Activated CD4-positive, alpha-beta T cell treated with anti-CD3 and anti-CD28 coated beads, Interleukin-2, amount 10 ng/mL, durations not matched to agents 24 days and 14 days (primary cell): ENCODE measurements around the gene RERE. TPM values are rescaled to one million over a fixed set of nuclear protein-coding genes. Genes with fewer than 3 reads are reported as not detected.

Experiments used
- DNase-seq: peaks from one replicate; pipeline ENCODE4 v3.0.0; 2022
- H3K27ac Mint-ChIP-seq: one replicate; pipeline ENCODE4 v1.8.0; 2022; ENCODE audit warnings: mild to moderate bottlenecking, mixed read lengths
- H3K27me3 Mint-ChIP-seq: one replicate; pipeline ENCODE4 v1.8.0; 2022; ENCODE audit warnings: mixed read lengths
- H3K36me3 Mint-ChIP-seq: one replicate; pipeline ENCODE4 v1.8.0; 2022; ENCODE audit warnings: low read depth, mild to moderate bottlenecking, mixed read lengths
- H3K4me1 Mint-ChIP-seq: one replicate; pipeline ENCODE4 v1.8.0; 2021; ENCODE audit warnings: mixed read lengths
- H3K4me3 Mint-ChIP-seq: one replicate; pipeline ENCODE4 v1.8.0; 2022; ENCODE audit warnings: mild to moderate bottlenecking, moderate library complexity, mixed read lengths
- H3K9me3 Mint-ChIP-seq: one replicate; pipeline ENCODE4 v1.8.0; 2021; ENCODE audit warnings: mixed read lengths
- intact Hi-C: fragments of 100-400 bp; cut with micrococcal nuclease; formaldehyde crosslinking; loops from one replicate; pipeline ENCODE4 v1.15.1; 2023
- total RNA-seq: library from RNA; stranded (reverse); gene quantifications from 2 replicates; pipeline ENCODE4 v1.2.3, GENCODE V29; 2022

RERE gene
- total RNA-seq, 1 donor from 2014 or later, result 85.6 TPM

DNA sequence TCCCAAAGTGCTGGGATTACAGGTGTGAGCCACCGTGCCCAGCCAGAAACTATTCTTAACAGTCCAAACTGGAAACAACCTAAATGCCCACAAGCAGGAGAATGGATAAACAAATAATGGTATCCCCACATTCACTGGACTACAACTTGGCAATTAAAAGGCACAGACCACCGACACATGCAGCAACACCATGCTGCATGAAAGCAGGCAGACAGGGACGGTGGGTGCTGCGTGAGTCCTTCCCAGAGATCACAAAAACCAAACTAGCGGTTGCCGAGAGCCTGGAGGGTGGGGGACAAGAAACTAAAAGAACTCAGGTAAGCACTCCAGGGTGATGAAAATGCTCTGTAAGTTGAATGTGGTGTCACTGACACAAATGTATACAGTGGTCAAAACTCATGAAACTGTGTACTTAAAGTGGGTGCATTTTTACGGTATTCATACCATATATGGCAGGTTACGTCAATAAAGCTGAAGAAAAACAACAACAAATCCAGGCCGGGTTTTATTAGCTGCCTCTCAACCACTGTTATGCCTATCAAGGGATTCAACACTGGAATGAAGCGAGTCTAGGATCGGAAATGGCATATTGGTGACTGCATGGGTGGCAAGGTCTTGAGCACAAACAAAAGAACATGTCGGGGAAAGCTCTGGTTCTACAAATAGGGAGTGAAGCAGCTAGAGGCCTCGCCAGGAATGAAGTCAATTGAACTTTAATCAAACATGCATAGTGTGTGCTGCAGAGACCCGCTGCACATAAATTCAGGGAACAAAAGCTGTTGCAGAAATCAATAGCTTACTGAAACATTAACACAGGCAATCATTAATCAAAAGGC, 447.2 kb downstream of the RERE start:
- DNase-seq, result no peak
- Mint-ChIP-seq H3K4me3 (no peak overlapping the region), H3K36me3 (peaks cover 16% of the 10 kb centered on the region), H3K27me3 (no peaks in the 10 kb centered on the region), H3K4me1 (peaks cover 19% of the 10 kb centered on the region), H3K9me3 (no peaks in the 10 kb centered on the region), H3K27ac (no peak overlapping the region)
- intact Hi-C loops, result no loop called here

DNA sequence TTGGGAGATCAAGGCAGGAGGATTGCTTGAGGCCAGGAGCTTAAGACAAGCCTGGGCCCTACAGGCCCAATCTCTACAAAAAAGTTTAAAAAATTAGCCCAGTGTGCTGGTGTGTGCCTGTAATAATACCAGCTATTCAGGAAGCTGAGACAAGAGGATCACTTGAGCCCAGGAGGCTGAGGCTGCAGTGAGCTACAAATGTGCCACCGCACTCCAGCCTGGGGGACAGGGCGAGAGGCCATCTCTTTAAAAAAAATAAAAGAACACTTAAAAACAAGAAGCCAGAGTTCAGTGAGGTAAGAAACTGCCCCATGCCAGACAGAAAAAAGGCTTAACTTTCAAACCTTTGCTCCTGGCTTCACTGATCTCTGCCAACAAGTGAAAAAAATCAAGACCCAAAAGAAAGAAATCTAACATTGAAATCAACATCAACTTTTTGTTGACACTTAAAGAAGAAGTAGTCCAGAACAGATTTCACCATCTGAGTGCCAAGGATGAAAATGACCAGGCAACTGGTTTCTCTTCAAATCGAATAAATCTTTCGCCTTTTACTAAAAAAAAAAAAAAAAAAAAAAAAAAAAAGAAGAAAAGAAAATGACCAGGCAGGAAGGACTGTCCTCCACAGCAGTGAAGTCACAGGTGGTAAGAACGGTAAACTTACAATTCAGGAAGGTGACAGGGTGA, 448.3 kb downstream of the RERE start:
- H3K27me3 Mint-ChIP-seq, result no peaks in the 10 kb centered on the region
- no peak for DNase-seq
- intact Hi-C loops, result no loop called here
- peaks cover 12% of the 10 kb centered on the region for H3K4me1 Mint-ChIP-seq
- H3K27ac Mint-ChIP-seq, result no peak overlapping the region
- H3K9me3 Mint-ChIP-seq, result no peaks in the 10 kb centered on the region
- H3K36me3 Mint-ChIP-seq, result peaks cover 15% of the 10 kb centered on the region
- H3K4me3 Mint-ChIP-seq, result no peak overlapping the region

DNA sequence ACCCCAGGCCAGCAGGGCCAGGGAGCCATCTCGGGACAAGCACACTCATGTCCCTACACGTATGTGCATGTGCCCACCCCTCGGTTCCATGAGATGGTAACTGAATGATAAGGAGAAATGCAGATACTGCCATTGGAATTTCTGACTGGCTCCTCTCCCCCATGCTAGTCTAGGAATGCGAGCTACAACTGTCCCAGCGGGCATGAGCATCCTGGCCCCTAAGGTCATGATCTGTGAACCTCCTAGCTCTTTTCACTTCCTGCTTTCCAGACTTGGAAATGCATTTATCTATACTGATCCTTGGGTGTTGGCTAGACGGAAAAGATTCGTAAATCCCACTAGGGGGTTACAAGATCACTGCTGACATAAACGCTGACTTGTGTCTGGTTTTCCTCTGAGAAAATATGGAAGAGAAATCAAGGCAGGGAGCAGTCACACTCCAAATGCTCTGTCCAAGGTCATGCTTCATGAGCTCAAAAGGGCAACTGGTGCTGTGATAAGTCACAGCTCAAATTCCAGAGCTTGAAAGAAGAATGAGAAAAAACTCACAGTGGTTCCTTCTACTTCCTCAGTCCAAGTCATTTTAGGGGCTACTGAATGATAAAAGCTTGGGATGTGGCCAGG, 449.8 kb downstream of the RERE start:
- intact Hi-C loops, result no loop called here
- peaks cover 10% of the 10 kb centered on the region for H3K4me1 Mint-ChIP-seq
- H3K36me3 Mint-ChIP-seq, result peaks cover 13% of the 10 kb centered on the region
- no peak overlapping the region for H3K4me3 Mint-ChIP-seq
- H3K27ac Mint-ChIP-seq, result peak overlapping the region; percentile 16
- H3K9me3 Mint-ChIP-seq, result no peaks in the 10 kb centered on the region
- H3K27me3 Mint-ChIP-seq, result no peaks in the 10 kb centered on the region
- no peak for DNase-seq

DNA sequence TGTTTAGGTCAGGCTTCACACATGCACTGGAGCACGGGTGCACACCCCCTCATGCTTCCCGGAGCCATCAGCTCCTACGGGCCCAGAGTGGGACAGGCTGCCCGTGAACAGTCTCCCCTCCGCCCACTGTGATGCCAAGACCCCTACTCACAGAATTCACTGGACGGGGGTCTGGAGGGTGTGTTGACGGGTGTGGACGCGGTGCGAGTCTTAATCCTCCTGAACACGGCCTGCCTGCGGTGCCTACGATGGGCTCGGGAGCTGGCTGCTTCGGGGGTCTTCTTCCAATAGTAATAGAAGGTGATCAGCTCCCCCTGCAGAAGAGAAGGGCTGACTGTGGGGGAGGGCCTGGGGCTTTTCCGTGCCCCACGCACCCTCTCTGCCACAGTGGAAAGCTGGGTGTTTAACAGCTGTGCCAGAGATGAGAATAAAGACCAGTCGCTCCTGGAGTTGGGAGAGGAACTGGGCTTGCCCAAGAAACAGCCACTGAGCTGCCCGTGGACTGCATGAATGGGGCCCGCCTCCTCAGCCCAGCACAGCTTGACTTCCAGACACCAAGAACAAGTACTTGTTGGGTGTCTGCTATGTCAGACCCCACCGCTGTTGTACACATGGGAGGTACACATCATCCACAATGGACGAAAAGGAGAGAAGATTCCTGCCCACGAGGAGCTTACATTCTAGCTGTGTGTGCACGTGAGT, 451.6 kb downstream of the RERE start:
- Mint-ChIP-seq H3K27ac (no peak overlapping the region), H3K4me1 (peaks cover 10% of the 10 kb centered on the region), H3K9me3 (no peaks in the 10 kb centered on the region), H3K27me3 (no peaks in the 10 kb centered on the region), H3K36me3 (peaks cover 22% of the 10 kb centered on the region), H3K4me3 (no peak overlapping the region)
- intact Hi-C loops, result no loop called here
- DNase-seq, result no peak

DNA sequence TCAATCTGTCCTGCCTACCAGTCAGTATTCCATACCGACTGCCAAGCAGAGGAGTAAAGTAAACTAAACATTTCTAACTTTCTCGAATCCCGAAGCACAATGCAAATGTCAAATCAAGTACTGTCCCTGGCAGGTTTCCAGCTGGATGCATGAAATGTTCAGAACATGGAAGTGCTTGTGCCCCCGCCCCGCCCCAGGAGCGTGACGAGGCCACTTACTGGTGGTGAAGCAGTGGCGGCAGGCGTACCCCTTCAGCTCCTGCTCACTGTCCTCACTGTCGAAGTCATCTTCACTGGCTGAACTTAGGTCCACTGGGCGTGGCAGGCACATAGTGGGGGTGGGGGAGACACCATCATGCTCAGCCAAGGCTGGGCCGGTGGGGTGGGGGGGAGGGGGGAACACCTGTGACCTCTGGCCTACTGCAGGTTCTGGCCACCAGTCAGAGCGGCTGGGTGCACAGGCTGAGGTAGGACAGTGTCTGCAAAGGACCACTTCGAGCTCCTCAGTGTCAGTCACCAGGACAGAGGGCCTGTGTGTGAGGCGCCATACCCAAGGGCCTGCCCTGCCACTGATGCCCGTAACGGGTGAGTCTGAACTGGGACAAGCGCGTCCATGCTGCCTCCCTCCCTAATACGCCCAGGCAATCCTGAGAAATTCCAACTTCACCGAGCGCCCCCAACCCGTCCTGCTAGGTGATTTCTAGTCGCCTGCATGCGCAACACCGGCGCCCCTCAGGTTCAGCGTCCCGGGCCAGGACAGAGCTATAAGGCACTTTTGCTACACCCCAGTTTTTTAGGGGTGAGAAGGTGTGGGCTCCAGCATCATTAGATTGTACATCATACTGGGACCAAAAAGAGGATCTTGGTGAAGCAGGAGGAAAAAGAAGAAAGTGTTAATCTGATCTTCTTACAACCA, 452.7 kb downstream of the RERE start:
- H3K36me3 Mint-ChIP-seq, result peaks cover 19% of the 10 kb centered on the region
- H3K27ac Mint-ChIP-seq, result no peak overlapping the region

DNA sequence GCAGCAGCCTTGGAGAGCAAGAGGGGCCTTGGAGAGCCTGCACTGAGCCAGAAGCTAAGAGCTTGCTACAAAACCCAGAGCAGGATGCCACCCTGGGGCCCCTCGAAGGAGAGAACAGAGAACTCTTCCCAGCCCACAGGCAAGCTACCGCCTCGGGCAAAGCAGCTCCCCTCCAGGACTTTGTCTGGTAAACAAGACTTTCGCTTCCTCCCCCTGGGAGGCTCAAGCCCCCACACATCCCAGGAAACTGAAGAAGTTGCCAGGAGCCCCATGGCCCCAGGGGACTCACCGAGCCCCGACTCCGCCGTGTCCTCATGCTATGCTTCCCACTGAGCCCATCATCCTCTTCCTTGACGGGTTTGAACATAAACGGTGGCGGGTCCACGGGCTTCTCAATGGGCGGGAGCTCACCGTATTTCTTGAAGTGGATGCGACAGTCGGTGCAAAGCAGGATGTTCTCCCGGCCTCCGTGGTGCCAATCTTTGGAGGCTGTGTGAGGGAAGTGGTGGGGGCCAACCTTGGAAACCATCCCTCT, 453.6 kb downstream of the RERE start:
- Mint-ChIP-seq H3K9me3 (no peaks in the 10 kb centered on the region), H3K4me3 (no peak overlapping the region), H3K36me3 (peaks cover 20% of the 10 kb centered on the region), H3K27ac (no peak overlapping the region), H3K27me3 (no peaks in the 10 kb centered on the region), H3K4me1 (peaks cover 4% of the 10 kb centered on the region)
- intact Hi-C loops, result no loop called here
- no peak for DNase-seq

More for the DNA sequence above, 452.7 kb downstream of the RERE start:
- no peaks in the 10 kb centered on the region for H3K27me3 Mint-ChIP-seq
- peaks cover 4% of the 10 kb centered on the region for H3K4me1 Mint-ChIP-seq
- DNase-seq, result no peak
- intact Hi-C loops, result no loop called here
- no peak overlapping the region for H3K4me3 Mint-ChIP-seq
- H3K9me3 Mint-ChIP-seq, result no peaks in the 10 kb centered on the region

DNA sequence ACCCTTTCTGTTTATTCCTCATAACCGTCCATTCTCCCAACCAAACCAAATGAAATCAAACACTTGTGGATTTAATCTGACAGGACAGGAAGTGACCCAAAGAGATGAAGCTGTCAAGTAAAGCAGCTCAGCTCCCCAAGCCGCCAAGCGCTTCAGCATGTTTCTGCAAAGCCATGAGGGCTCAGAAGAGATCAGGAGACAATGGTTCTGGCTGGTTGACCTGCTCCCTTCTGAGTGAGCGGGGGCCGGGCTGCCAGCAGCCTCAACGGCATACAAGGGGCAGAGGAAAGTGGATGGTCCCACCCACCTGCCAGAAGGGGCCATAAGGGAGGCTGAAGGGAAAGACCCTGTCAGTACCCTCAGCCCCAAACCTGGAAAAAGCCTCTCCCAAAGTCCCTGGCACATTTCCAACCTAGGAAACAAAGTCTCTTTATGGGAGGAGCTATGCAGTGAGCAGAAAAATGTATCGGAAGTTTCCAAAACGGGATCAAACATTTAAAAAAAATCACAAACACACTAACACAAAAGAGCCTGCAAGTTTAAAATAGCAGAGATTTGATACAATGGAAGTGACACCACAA, 454.2 kb downstream of the RERE start:
- intact Hi-C loops, result no loop called here

DNA sequence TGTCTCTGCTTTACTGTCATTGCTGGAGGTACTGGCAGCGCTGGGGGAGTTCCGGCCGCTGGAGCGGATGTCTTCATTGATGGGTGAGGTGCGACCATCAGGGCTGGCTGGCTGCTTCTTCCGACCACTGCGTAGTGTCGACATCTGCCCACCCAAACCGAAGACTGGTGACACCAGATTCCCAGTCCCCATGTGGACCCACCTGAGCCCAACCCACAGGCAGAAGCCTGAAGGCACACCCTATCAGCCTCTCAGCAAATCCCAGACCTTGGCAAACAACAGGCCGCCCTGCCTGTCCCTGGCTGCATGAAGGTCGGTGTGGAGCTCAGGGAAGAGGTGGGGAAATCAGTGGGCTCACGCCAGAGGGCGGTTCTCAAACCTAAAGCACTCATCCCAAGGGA, 454.7 kb downstream of the RERE start:
- H3K4me1 Mint-ChIP-seq, result peaks cover 4% of the 10 kb centered on the region
- no peaks in the 10 kb centered on the region for H3K9me3 Mint-ChIP-seq
- no peak overlapping the region for H3K4me3 Mint-ChIP-seq
- no peaks in the 10 kb centered on the region for H3K27me3 Mint-ChIP-seq
- no peak for DNase-seq
- intact Hi-C loops, result no loop called here
- peaks cover 28% of the 10 kb centered on the region for H3K36me3 Mint-ChIP-seq
- no peak overlapping the region for H3K27ac Mint-ChIP-seq

More for the DNA sequence above, 454.2 kb downstream of the RERE start:
- Mint-ChIP-seq H3K4me3 (no peak overlapping the region), H3K4me1 (peaks cover 4% of the 10 kb centered on the region), H3K27ac (no peak overlapping the region), H3K9me3 (no peaks in the 10 kb centered on the region), H3K27me3 (no peaks in the 10 kb centered on the region), H3K36me3 (peaks cover 24% of the 10 kb centered on the region)
- DNase-seq, result no peak

DNA sequence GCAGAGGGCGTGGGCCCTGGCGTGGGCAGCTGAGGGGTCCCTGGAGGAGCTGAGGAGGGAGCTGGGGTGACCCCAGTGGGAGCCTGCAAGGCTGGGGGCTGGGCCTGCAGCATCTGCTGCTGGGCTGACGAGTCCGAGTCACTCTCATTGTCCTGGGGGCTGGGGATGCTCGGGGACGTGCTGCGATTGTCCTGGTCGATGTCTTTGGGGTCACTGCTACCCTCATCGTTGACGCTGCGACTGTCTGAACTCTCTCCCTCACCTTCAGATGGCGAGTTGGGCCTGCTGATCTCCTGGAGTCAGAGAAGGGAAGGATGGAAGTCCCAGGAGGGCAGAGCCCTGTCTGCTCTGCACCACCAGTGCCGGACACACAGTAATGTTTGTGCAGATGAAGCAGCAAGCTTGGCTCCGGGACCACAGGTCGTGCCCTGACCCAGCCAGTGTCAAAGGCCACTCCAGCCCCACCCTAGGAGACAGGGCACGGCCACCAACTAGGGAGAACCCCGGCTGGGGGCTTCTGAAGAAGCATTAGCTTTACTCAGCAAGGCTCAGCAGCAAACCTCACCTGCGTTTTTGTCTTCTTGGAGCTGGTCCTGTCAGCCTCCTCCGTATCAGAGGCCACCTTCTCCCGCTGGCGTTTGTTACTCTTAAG, 456.1 kb downstream of the RERE start:
- H3K27ac Mint-ChIP-seq, result no peak overlapping the region
- intact Hi-C loops, result no loop called here
- H3K36me3 Mint-ChIP-seq, result peaks cover 30% of the 10 kb centered on the region
- H3K4me3 Mint-ChIP-seq, result no peak overlapping the region
- DNase-seq, result no peak
- H3K27me3 Mint-ChIP-seq, result no peaks in the 10 kb centered on the region
- no peaks in the 10 kb centered on the region for H3K4me1 Mint-ChIP-seq
- no peaks in the 10 kb centered on the region for H3K9me3 Mint-ChIP-seq

DNA sequence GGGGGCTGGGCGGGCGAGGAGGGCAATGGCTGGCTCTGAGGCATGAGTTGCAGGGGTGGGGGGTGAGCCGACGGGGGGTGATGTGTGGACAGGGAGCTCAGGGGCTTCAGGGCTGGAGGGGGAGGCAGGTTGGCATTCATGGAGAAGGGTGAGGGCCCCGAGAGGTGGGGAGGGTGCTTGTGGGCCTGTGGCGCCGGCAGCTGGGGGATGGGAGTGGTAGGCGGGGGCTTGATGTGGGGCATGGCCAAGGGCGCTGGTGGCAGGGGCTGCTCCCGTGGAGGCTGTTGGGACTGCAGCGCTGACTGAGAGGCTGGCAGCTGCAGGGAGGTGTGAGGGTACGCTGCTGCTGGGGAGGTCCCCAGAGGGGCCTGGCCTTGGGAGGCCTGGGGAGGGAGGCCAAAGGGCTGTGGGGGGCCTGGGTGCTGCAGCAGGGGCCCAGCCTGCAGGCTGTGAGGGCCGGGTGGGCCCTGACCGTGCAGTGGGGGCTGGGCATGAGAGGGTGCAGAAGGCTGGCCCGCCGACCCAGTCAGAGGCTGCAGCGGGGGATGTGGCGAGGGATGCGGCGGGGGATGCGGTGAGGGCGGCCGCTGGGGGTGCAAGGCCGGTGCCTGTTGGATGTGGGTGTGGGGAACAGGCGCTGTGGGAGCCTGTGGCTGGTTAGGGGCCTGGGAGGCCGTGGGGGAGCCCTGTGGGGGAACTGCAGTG, 456.8 kb downstream of the RERE start:
- H3K9me3 Mint-ChIP-seq, result no peaks in the 10 kb centered on the region
- no peak for DNase-seq
- intact Hi-C loops, result no loop called here
- no peaks in the 10 kb centered on the region for H3K4me1 Mint-ChIP-seq
- peaks cover 36% of the 10 kb centered on the region for H3K36me3 Mint-ChIP-seq
- H3K27me3 Mint-ChIP-seq, result no peaks in the 10 kb centered on the region
- H3K27ac Mint-ChIP-seq, result no peak overlapping the region
- no peak overlapping the region for H3K4me3 Mint-ChIP-seq

DNA sequence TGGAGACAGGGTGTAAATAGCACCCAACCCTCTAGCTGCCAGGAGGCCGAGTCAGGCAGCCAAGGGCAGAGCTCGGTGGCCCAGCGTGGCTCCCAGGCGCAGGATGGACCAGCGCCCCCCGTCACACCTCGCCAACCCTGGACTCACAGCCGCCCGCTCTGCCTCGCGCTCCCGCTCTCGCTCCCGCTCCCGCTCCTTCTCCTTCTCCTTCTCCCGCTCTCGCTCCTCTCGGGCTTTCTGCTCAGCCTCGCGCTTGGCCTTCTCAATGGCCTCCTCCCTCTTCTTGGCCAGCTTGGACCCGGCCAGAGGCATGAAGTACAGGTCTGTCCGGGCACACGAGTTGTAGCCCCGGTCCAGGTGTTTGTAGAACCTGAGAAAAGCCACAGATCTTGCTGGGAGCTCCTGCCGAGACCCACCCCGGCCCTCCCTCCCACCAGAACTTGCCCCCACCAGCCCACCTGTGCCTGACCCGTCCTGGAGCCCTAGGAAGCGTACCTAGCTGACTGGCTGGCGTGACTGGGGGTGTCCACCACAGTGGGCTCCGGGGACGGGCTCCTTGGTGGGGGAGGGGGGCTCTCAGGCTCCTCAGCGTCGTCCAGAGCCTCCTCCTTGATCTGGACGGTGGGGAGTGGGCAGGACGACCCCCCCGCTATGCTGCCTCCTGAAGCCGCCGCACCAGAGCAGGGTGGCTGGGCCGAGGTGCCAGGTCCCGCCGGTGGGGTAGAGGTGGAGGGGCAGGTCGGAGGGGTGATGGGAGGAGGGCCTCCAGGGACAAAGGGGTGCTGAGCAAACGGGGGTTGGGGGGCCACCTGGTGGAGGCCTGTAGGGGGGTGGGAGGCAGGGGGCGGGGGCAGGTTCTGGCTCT, 457.6 kb downstream of the RERE start:
- Mint-ChIP-seq H3K27me3 (no peaks in the 10 kb centered on the region), H3K36me3 (peaks cover 39% of the 10 kb centered on the region), H3K4me1 (no peaks in the 10 kb centered on the region), H3K4me3 (no peak overlapping the region), H3K27ac (no peak overlapping the region), H3K9me3 (no peaks in the 10 kb centered on the region)
- no peak for DNase-seq
- intact Hi-C loops, result no loop called here
